HepG2 (cell line): ENCODE measurements around the gene SMARCA4. TPM values are rescaled to one million over a fixed set of nuclear protein-coding genes. Genes with fewer than 3 reads are reported as not detected.

ENCODE experiments used
- ATAD3A ChIP-seq: sonication (generic); formaldehyde crosslinking; IDR thresholded peaks from 2 replicates; pipeline ENCODE4 v1.4.0; 2020; ENCODE audit warnings: missing genetic modification reagents
- BCL6 ChIP-seq: IDR thresholded peaks from 2 replicates; pipeline ENCODE4 v1.6.1; 2016; ENCODE audit warnings: missing genetic modification reagents, missing compliant biosample characterization
- BORCS8-MEF2B ChIP-seq: sonication (generic); formaldehyde crosslinking; IDR thresholded peaks from 2 replicates; pipeline ENCODE4 v1.8.0; 2022; ENCODE audit warnings: mild to moderate bottlenecking, missing genetic modification reagents
- CEBPB ChIP-seq: IDR thresholded peaks from 2 replicates; pipeline ENCODE4 v1.6.1; 2011; ENCODE audit warnings: low read depth, low read length, improper control_type of control experiment, borderline replicate concordance
- CREBL2 ChIP-seq: sonication (generic); formaldehyde crosslinking; IDR thresholded peaks from 2 replicates; pipeline ENCODE4 v1.8.1; 2023; ENCODE audit warnings: missing genetic modification reagents, mild to moderate bottlenecking, borderline replicate concordance
- E2F1 ChIP-seq: sonication (generic); formaldehyde crosslinking; IDR thresholded peaks from 2 replicates; pipeline ENCODE4 v1.5.0; 2020; ENCODE audit warnings: missing genetic modification reagents
- FOXJ3 ChIP-seq: sonication (generic); formaldehyde crosslinking; IDR thresholded peaks from 2 replicates; pipeline ENCODE4 v1.4.0; 2020; ENCODE audit warnings: missing genetic modification reagents, mild to moderate bottlenecking, borderline replicate concordance
- FOXP4 ChIP-seq: sonication (generic); formaldehyde crosslinking; IDR thresholded peaks from 2 replicates; pipeline ENCODE4 v1.4.0; 2020; ENCODE audit warnings: missing genetic modification reagents
- HHEX ChIP-seq: IDR thresholded peaks from 2 replicates; pipeline ENCODE4 v1.6.1; 2016; ENCODE audit warnings: control low read depth
- IKZF4 ChIP-seq: sonication (generic); formaldehyde crosslinking; IDR thresholded peaks from 2 replicates; pipeline ENCODE4 v1.5.1; 2020; ENCODE audit warnings: borderline replicate concordance, mild to moderate bottlenecking, low read depth, missing genetic modification reagents; ENCODE audit errors: not compliant biosample characterization
- JARID2 ChIP-seq: sonication (generic); formaldehyde crosslinking; IDR thresholded peaks from 2 replicates; pipeline ENCODE4 v1.8.1; 2023; ENCODE audit warnings: missing genetic modification reagents, inconsistent platforms; ENCODE audit not compliant: insufficient replicate concordance
- KLF12 ChIP-seq: sonication (generic); formaldehyde crosslinking; IDR thresholded peaks from 2 replicates; pipeline ENCODE4 v1.4.0; 2020; ENCODE audit warnings: missing genetic modification reagents, borderline replicate concordance
- MIER2 ChIP-seq: IDR thresholded peaks from 2 replicates; pipeline ENCODE4 v1.6.1; 2016; ENCODE audit warnings: missing biosample characterization, missing genetic modification reagents
- MXD4 ChIP-seq: IDR thresholded peaks from 2 replicates; pipeline ENCODE4 v1.6.1; 2016; ENCODE audit warnings: mild to moderate bottlenecking, missing biosample characterization, missing genetic modification reagents
- MXI1 ChIP-seq: IDR thresholded peaks from 3 replicates; pipeline ENCODE4 v1.6.1; 2012; ENCODE audit warnings: low read depth, low read length, inconsistent platforms, borderline replicate concordance
- NFE2L1 ChIP-seq: sonication (generic); formaldehyde crosslinking; IDR thresholded peaks from 2 replicates; pipeline ENCODE4 v1.4.0; 2020; ENCODE audit warnings: missing genetic modification reagents, mild to moderate bottlenecking, borderline replicate concordance
- POLR2AphosphoS5 ChIP-seq: IDR thresholded peaks from 2 replicates; pipeline ENCODE4 v1.6.1; 2012; ENCODE audit warnings: low read depth, low read length
- POLR2G ChIP-seq: fragments of 200-400 bp; formaldehyde crosslinking; IDR thresholded peaks from 2 replicates; pipeline ENCODE4 v1.6.1; 2018; ENCODE audit warnings: mild to moderate bottlenecking, low read depth, low read length, moderate library complexity
- RORA ChIP-seq: sonication (generic); formaldehyde crosslinking; IDR thresholded peaks from 2 replicates; pipeline ENCODE4 v1.5.0; 2020; ENCODE audit warnings: mild to moderate bottlenecking, missing genetic modification reagents, moderate library complexity
- SMAD1 ChIP-seq: sonication (generic); formaldehyde crosslinking; IDR thresholded peaks from 2 replicates; pipeline ENCODE4 v1.4.0; 2020; ENCODE audit warnings: missing genetic modification reagents, low read depth, mild to moderate bottlenecking, borderline replicate concordance
- TRIM22 ChIP-seq: fragments of 450-650 bp; IDR thresholded peaks from 2 replicates; pipeline ENCODE4 v1.6.1; 2017
- ZBTB8A ChIP-seq: sonication (generic); formaldehyde crosslinking; IDR thresholded peaks from 2 replicates; pipeline ENCODE4 v1.4.0; 2020; ENCODE audit warnings: mild to moderate bottlenecking, low read depth, missing genetic modification reagents, borderline replicate concordance
- ZNF354B ChIP-seq: sonication (generic); formaldehyde crosslinking; IDR thresholded peaks from 2 replicates; pipeline ENCODE4 v1.8.0; 2022; ENCODE audit warnings: mild to moderate bottlenecking, missing genetic modification reagents
- ZNF761 ChIP-seq: sonication (generic); formaldehyde crosslinking; conservative IDR thresholded peaks from 2 replicates; pipeline ENCODE4 v1.4.0; 2020; ENCODE audit warnings: mild to moderate bottlenecking, missing genetic modification reagents
- ZNF775 ChIP-seq: sonication (generic); formaldehyde crosslinking; IDR thresholded peaks from 2 replicates; pipeline ENCODE4 v1.4.0; 2020; ENCODE audit warnings: missing genetic modification reagents, mild to moderate bottlenecking, moderate library complexity, borderline replicate concordance
- ZNF878 ChIP-seq: sonication (generic); formaldehyde crosslinking; IDR thresholded peaks from 2 replicates; pipeline ENCODE4 v1.8.1; 2023; ENCODE audit warnings: mild to moderate bottlenecking, missing genetic modification reagents, moderate library complexity
- ZSCAN29 ChIP-seq: sonication (generic); formaldehyde crosslinking; conservative IDR thresholded peaks from 2 replicates; pipeline ENCODE4 v1.4.0; 2020; ENCODE audit warnings: mild to moderate bottlenecking, missing genetic modification reagents
- polyA plus RNA-seq, 8 experiments: library from polyadenylated mRNA; depleted of rRNA in 3 of 8; stranded (reverse) in 7 of 8; unstranded in 1 of 8; fragments of >200 nt; fragmentation: Illumina TruSeq in 4 of 8; extraction: Trizol in 4 of 8; gene quantifications; 2 replicates each; pipeline versions ENCODE4 v1.2.1 to v1.2.3, GENCODE V29; 2011 to 2016; ENCODE audit warnings: low read depth in 4 of 8, missing spikeins in 1 of 8, mixed read lengths in 1 of 8; ENCODE audit not compliant: insufficient read depth in 1 of 8
- total RNA-seq, 5 experiments: library from RNA; depleted of rRNA; stranded (reverse); fragments of >200 nt; fragmentation: Illumina TruSeq; extraction: Trizol; gene quantifications; 2 replicates each; pipeline ENCODE4 v1.2.3, GENCODE V29; 2016; ENCODE audit warnings: low read depth in 1 of 5

SMARCA4 gene
- total and polyA plus RNA-seq, 2 of the 13 experiments (the other 11 are each of a cell fraction or from before 2014, with no cell fraction given) = 25.4 to 45.9 TPM

- TF ChIP-seq IKZF4 (CRISPR knock-in tag) (no peak), ZNF775 (CRISPR knock-in tag) (no peak), ZNF878 (CRISPR knock-in tag) (no peak; the same call in 1 of the 2 replicates), KLF12 (CRISPR knock-in tag) (peak; percentile 61; the same call in 1 of the 2 replicates), HHEX (peak; percentile 47; the same call in 1 of the 2 replicates), FOXJ3 (CRISPR knock-in tag) (peak; percentile 92; the same call in 1 of the 2 replicates), CEBPB (no peak), POLR2G (no peak), JARID2 (CRISPR knock-in tag) (no peak), NFE2L1 (no peak), MXD4 (CRISPR knock-in tag) (no peak), POLR2AphosphoS5 (no peak), RORA (CRISPR knock-in tag) (no peak), SMAD1 (CRISPR knock-in tag) (no peak), ZNF354B (no peak), TRIM22 (no peak), BCL6 (CRISPR knock-in tag) (peak; percentile 99), CREBL2 (CRISPR knock-in tag) (no peak), FOXP4 (peak; percentile 85), MXI1 (no peak), MIER2 (CRISPR knock-in tag) (no peak), ZNF761 (CRISPR knock-in tag) (no peak), ZBTB8A (no peak), BORCS8-MEF2B (CRISPR knock-in tag) (no peak), E2F1 (peak; percentile 53; the same call in 1 of the 2 replicates), ATAD3A (CRISPR knock-in tag) (no peak), ZSCAN29 (CRISPR knock-in tag) (no peak)
Measured at GRCh38 chr19:11088506-11089253, 127.8 kb downstream of the SMARCA4 start (continued).
